M059J (cell line): ENCODE results near the gene CCDC63. TPM values are rescaled to one million over a fixed set of nuclear protein-coding genes. Genes with fewer than 3 reads are reported as not detected.
A peak's percentile ranks its signal among the peaks of the same experiment; 100 is the strongest.

Experiments used
- DNase-seq: peaks from one replicate; pipeline ENCODE4 v3.0.0-alpha.2; 2012; ENCODE audit warnings: low read depth
- total RNA-seq: library from RNA; depleted of rRNA; stranded (reverse); fragments of >200 nt; shearing (Covaris generic); gene quantifications from 2 replicates; pipeline ENCODE4 v1.2.3, GENCODE V29; 2014; rRNA removed

CCDC63 gene
- total RNA-seq: not detected in 2 replicates

GRCh38 chr12:110846615-110847566 lies at the start of gene CCDC63:
Gene CCDC63, plus strand, starts transcription at chr12:110846987. Its CDS starts 5,968 bp downstream, at chr12:110852955.
- peak; percentile 37 for DNase-seq

GRCh38 chr12:110798461-110798860 lies 48.3 kb upstream of the CCDC63 start:
- no peak for DNase-seq

GRCh38 chr12:110802489-110802888 lies 44.3 kb upstream of the CCDC63 start:
- DNase-seq: no peak

GRCh38 chr12:110804406-110804805 lies 42.4 kb upstream of the CCDC63 start:
- DNase-seq: no peak

GRCh38 chr12:110807640-110808039 lies 39.1 kb upstream of the CCDC63 start:
- no peak for DNase-seq

GRCh38 chr12:110809149-110809548 lies 37.6 kb upstream of the CCDC63 start:
- peak; percentile 7 for DNase-seq

GRCh38 chr12:110811972-110812371 lies 34.8 kb upstream of the CCDC63 start:
- DNase-seq: no peak

GRCh38 chr12:110813285-110813684 lies 33.5 kb upstream of the CCDC63 start:
- DNase-seq: no peak

- no peak for DNase-seq
These were observed 33.0 kb upstream of the CCDC63 start for GRCh38 chr12:110813756-110814155.

- DNase-seq: no peak
These were observed 30.5 kb upstream of the CCDC63 start for GRCh38 chr12:110816248-110816647.

GRCh38 chr12:110816779-110817178 lies 30.0 kb upstream of the CCDC63 start:
- no peak for DNase-seq

- DNase-seq: no peak
These were observed 28.3 kb upstream of the CCDC63 start for GRCh38 chr12:110818511-110818910.

GRCh38 chr12:110819150-110819549 lies 27.6 kb upstream of the CCDC63 start:
- DNase-seq: no peak

GRCh38 chr12:110819646-110820045 lies 27.1 kb upstream of the CCDC63 start:
- no peak for DNase-seq

GRCh38 chr12:110821917-110822316 lies 24.9 kb upstream of the CCDC63 start:
- DNase-seq: no peak

- DNase-seq: no peak
These were observed 23.9 kb upstream of the CCDC63 start for GRCh38 chr12:110822821-110823415.

GRCh38 chr12:110824342-110824741 lies 22.4 kb upstream of the CCDC63 start:
- DNase-seq: no peak

GRCh38 chr12:110825530-110825929 lies 21.3 kb upstream of the CCDC63 start:
- no peak for DNase-seq

GRCh38 chr12:110826592-110827200 lies 20.1 kb upstream of the CCDC63 start:
- DNase-seq: peak; percentile 75

- DNase-seq: no peak
These were observed 17.5 kb upstream of the CCDC63 start for GRCh38 chr12:110829308-110829707.

- DNase-seq: no peak
These were observed 10.5 kb upstream of the CCDC63 start for GRCh38 chr12:110836291-110836690.

- no peak for DNase-seq
These were observed 5.8 kb upstream of the CCDC63 start for GRCh38 chr12:110841007-110841406.

- no peak for DNase-seq
These were observed 2.7 kb upstream of the CCDC63 start for GRCh38 chr12:110844131-110844530.
